Femur (tissue), 1 donor: ENCODE results near the gene LMNB1.

Source experiments
- DNase-seq: peaks from one replicate; pipeline ENCODE4 v3.0.0-alpha.2; 2017

LMNB1 gene

DNA sequence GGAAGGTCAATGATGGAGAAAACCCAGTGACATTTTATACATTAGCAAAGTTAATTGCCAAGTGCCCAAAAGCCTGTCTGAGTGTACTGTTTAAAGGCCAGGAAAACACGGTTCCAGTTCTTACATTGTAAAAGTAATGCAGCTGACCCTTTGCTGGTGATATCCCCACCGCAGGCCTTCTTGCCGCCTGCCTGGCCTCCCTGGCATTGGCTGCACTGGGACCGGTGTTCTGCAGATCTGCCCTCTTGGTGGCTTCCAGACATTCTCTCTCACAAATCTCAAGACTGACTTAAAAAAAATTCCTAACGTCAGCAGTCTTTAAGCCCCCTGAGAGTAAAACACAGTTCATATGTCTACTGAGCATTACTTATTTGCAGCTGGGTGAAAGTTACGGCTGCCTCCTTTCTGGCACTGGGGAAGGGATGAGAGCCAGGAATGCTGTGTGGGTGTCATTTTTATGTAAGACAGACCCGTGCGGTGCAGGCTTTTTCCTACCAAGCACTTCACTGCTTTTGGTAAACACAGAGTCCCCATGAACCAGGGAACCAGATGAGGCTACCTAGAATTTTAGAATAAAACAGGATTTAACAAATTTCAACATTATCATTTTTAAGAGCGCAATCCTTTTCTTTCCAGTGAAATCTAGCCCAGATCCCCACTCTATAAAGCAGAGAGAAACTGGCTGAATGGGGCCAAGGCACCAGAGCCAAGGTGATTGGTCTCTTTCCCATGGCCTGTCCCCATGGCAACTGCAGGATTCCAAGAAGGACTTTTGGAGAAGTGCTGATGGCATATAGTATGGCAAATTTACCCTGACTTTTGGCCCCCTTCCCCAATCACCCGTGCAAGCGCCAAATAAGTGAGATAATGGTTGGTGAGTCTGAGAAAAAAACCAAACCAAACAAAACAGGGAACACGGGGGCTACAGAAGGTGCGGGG is 80.8 kb downstream of the LMNB1 start:
- DNase-seq: peak; percentile 78

DNA sequence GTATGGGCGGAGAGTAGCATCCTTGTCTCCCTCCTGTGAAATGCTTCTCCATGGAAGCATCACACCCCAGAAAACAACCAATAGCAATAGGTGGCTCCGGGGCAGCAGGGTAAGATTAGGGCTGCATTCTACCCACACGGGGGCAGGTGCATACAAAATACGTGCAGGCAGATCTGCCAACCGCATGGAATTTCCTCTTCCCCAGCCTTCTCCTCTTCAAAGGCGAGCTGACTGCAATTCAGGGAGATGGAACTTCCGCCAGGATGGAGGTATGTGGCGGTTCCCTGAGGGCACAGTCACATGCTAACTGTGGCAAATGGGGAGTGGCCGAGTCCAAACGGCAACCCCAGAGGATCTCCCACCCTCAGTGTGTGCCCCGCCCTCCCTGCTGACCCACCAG is 81.5 kb downstream of the LMNB1 start:
- DNase-seq: no peak

DNA sequence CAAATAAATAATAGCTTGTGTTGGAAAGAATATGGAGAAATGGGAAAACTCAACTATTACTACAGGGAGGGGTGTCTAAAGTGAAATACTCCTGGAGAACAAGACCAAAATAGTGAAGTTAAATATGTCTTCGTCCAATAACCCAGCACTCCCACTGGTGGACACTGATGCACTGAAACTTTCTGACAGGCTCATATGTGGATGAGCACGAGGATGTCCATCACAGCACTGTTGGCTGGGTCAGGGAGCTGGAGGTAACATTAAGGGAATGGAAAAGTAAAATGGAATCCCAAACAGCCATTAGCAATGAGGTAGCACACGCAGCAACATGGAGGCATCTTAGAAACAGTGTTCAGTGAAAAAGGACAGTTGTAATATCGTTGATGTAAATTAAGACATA is 86.5 kb downstream of the LMNB1 start:
- DNase-seq: no peak

- DNase-seq: peak; percentile 71
These were observed 87.2 kb downstream of the LMNB1 start for GRCh38 chr5:126864042-126864688.

- no peak for DNase-seq
These were observed 88.4 kb downstream of the LMNB1 start for GRCh38 chr5:126865299-126865698.

DNA sequence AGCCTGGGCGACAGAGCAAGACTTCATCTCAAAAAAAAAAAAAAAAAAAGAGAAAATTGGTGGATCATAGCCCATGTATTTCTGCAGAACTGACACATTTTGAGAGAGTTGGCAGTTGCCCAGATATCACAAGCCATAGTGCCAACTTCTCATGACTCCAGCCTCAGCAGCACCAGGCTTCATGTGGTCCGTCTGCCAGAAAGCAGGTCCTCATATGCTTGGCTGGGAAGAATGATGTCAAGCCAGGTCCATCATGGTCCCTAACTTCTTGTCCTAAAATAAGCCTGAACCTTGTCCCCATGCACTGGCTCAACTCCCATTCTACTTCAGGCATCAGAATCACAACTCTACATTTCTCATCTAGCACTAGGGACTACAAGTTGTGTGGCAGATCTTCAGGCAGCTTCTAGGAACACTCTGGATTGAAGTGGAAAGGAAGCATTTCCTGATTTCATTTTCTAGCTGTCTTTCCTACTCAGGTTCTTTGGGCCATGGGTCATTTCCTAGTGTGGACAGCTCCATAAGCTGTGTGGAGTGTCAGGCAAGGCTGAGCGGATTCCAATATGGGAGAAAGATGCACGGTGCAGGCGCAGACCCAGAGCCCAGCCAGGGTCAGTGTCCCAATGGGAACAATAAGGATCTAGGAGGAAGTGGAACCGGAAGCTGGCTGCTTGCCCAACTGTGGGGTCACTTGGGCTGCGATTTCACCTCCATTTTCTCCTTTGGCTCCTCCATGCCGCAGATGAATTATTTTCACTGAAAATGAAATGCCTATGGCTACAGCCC is 90.1 kb downstream of the LMNB1 start:
- DNase-seq: no peak

GRCh38 chr5:126868338-126869004 is 91.5 kb downstream of the LMNB1 start:
- no peak for DNase-seq

- peak; percentile 74 for DNase-seq
These were observed 92.1 kb downstream of the LMNB1 start for GRCh38 chr5:126869005-126869451.

- no peak for DNase-seq
These were observed 94.5 kb downstream of the LMNB1 start for GRCh38 chr5:126871441-126871840.

DNA sequence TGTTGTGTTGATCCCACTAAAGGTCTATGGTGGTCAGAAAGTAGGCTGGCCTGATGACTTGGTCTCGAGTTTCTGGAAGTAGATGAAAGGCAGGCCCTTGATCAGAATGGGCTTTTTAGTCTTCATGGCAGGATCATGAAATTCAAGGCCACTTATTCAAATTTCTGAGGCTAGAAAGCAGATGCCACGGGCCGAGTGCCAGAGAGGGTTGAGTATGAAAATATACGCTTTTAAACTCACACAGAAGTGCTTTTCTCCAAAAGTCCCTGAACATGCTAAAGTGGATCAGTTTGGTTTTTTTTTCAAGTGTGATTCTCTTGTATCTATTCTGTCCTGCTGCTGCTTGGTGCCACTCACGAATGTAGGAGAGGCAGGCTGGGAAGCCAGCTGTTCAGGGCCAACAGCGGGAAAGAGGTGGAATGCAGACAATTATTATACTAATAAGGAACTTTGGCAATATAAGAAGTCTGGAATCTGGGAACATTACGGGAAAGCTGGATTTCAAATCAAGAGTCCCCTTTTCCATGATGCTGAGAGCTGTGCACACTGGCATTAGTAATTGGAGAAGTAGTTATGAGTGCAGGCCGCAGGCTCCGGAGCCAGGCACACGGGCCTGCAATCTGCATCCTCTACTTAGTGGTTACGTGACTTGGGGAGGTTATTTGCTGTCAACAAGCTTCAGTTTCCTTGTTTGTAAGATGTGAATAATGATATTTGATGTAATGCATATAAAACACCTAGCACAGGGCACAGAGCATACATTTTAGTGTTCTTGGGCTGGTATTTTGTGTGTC is 95.8 kb downstream of the LMNB1 start:
- peak; percentile 60 for DNase-seq

DNA sequence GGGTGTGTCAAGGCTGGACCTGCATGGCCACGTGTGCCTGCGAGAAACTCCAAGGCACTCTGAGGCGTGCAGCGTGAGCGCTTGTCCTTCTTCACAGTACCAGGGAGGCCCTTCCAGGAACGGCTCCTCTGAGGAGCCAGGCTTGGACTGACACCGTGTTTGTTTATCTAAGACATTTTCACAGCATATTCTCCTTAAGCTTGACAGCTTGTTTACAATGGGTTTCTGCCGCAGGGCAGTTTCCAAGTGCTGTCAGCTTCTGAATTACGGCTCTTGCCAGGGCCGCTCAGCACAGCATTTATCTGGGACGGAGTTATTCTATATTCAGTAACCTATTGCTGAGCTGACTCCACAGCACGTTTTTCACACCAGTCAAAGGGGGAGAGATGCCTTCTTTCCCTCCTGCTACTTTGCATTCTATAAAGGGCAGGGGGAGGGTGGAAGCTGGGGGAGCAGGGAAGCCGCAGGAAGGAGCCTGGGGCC is 98.4 kb downstream of the LMNB1 start:
- DNase-seq: peak; percentile 57

- DNase-seq: no peak
These were observed 100.7 kb downstream of the LMNB1 start for GRCh38 chr5:126877602-126878001.

- DNase-seq: no peak
These were observed 101.1 kb downstream of the LMNB1 start for GRCh38 chr5:126878085-126878484.

DNA sequence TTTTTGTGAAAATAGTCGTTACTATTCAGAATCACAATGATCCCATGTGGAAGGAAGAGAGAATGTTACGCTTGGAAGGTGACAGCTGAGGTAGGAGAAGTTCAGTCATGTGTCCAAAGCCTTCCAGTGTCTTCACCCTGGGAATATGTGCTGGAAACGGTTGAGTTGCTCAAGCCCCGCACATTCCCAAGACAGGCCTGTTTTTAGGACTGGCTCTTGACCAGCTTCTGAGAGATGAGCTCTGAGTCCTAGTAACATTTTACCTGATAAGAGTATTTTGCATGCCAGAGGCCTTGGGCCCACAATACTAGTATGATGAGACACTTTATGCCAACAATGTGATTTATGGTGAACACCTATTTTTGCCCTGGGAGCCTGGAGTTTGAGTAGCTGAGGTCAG is 101.7 kb downstream of the LMNB1 start:
- DNase-seq: no peak

- no peak for DNase-seq
These were observed 105.1 kb downstream of the LMNB1 start for GRCh38 chr5:126881821-126882600.

DNA sequence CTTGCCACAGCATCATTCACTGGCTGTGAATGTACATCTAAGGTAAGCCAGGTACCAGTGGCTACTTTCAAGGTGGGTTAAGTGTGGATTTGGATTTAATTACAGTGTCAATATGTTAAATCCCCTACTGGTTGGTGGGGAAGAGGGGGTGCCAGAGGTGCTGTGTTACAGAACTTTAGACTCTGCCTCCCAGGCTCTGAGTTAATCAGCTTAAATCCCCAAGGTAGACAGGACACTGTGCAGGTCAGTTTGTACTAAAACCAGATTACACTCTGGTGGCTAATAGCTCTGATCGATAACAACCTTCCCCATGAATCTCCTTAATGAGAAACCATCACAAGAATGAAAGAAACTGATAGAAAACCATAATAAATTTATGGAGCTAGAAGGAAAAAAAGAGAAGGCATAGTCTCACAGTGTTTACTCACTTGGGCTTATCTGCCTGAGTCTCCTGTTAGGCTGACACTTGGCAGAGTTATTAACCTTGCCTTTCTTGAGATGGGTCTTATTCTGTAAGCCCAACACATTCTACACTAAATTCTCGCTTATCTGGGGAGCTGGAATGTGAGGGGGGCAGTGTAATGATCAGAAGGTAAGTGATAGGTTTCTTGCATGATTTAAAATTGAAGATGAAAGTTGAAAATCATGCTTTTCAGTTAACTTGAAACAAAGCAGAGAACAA is 106.8 kb downstream of the LMNB1 start:
- DNase-seq: no peak

GRCh38 chr5:126884269-126884819 is 107.4 kb downstream of the LMNB1 start:
- DNase-seq: no peak
